ENCODE data around the gene LIF. TPM values are rescaled to one million over a fixed set of nuclear protein-coding genes. Genes with fewer than 3 reads are reported as not detected.
A peak's percentile ranks its signal among the peaks of the same experiment; 100 is the strongest.

Gene LIF
- 33.3 and 35.2 TPM in 2 replicates for total RNA-seq (2014; rRNA removed; shearing (Covaris generic))

GRCh38 chr22:30245985-30246813 is at the start of gene LIF:
TSS of gene LIF (minus strand) at chr22:30246759. CDS start at chr22:30246695, 64 bp downstream.
- DNase-seq (ENCODE audit: low read depth): peak; percentile 69

GRCh38 chr22:30296324-30296723 is 49.8 kb upstream of the LIF start:
- DNase-seq (ENCODE audit: low read depth): no peak

DNA sequence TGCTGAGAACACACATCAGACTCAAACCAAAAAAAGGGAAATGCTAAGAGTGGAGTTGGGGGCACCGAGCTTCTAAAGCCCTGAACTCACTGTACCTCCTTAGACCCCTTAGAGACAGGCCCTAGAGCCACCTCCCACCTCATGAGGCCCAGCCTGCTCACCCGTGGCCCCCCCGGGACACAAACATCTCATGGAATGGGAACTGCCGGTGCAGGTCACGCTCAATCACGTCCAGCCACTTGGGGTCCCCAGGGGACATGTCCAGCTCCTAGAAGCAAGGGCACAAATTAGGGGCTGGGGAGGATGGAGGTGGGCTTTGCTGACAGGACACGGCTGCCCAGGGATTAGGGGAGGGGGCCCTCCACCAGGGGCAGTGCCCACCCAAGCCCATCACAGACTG is 49.0 kb upstream of the LIF start:
- no peak for DNase-seq (ENCODE audit: low read depth)

GRCh38 chr22:30294830-30295229 is 48.3 kb upstream of the LIF start:
- DNase-seq (ENCODE audit: low read depth): no peak

GRCh38 chr22:30294066-30294465 is 47.5 kb upstream of the LIF start:
- DNase-seq (ENCODE audit: low read depth): no peak

- DNase-seq (ENCODE audit: low read depth): no peak
These were observed 46.5 kb upstream of the LIF start for GRCh38 chr22:30293026-30293425.

- no peak for DNase-seq (ENCODE audit: low read depth)
These were observed 45.8 kb upstream of the LIF start for GRCh38 chr22:30292069-30292970.

GRCh38 chr22:30291058-30291892 is 44.7 kb upstream of the LIF start:
- peak; percentile 64 for DNase-seq (ENCODE audit: low read depth)

- peak; percentile 78 for DNase-seq (ENCODE audit: low read depth)
These were observed 43.9 kb upstream of the LIF start for GRCh38 chr22:30290342-30291057.

GRCh38 chr22:30289980-30290313 is 43.4 kb upstream of the LIF start:
- no peak for DNase-seq (ENCODE audit: low read depth)

- DNase-seq (ENCODE audit: low read depth): peak; percentile 99
These were observed 42.8 kb upstream of the LIF start, which contains the start of gene CASTOR1 for GRCh38 chr22:30289141-30289979. TSS of gene CASTOR1 (minus strand) at chr22:30289505. CDS start at chr22:30289497, 8 bp downstream.

GRCh38 chr22:30288419-30289140 is 42.0 kb upstream of the LIF start:
- no peak for DNase-seq (ENCODE audit: low read depth)

DNA sequence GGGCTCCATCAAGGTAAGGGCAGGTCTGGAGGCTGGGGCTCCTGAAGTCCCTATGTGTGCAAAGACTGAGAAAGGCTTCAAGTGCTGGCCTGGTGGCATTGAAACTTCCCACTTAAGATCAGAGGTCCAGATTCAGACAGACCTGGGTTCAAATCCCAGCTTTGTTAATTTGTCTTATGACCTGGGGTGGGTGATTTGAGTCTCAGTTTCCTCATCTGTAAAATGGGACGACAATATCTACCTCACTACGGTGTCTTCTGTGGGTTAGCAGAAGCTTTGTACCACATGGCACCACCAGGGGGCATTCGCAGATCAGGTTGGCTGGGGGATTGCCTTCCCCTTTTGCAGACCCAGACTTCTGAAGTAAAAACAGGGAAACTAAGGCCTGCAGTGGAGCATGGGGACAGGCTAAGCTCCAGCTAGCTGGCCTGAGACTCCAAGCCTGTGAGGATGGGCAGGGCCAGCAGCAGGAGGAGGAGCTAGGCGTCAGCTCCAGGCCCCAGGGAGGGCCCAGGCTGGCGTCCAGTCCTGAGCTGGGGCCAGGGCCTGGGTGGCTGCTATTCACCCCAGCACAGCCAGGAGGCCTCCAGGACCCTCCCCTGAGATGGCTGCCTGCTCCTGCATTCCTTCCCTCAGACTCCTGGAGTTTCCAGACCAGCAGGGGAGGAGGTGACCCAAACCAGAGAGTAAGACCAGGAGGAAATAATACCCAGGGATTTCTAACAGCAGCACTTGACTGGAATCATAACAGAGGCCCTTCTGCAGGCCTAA is 41.3 kb upstream of the LIF start:
- peak; percentile 95 for DNase-seq (ENCODE audit: low read depth)

- peak; percentile 76 for DNase-seq (ENCODE audit: low read depth)
These were observed 40.5 kb upstream of the LIF start for GRCh38 chr22:30286813-30287647.

- no peak for DNase-seq (ENCODE audit: low read depth)
These were observed 39.8 kb upstream of the LIF start for GRCh38 chr22:30286331-30286730.

GRCh38 chr22:30285846-30286200 is 39.3 kb upstream of the LIF start:
- no peak for DNase-seq (ENCODE audit: low read depth)

GRCh38 chr22:30285176-30285845 is 38.8 kb upstream of the LIF start:
- DNase-seq (ENCODE audit: low read depth): no peak
